PC-9 (cell line): ENCODE measurements around the gene JUND. TPM values are rescaled to one million over a fixed set of nuclear protein-coding genes. Genes with fewer than 3 reads are reported as not detected.

Source experiments
- BruUV-seq: library from RNA; stranded (reverse); fragments of 400-500 nt; replicated peaks from 2 replicates; lab custom pipeline; 2021; lab: Mats Ljungman, UMichigan
- CTCF ChIA-PET: fragments of 300-600 bp; sonication (Branson Sonifier 250); formaldehyde crosslinking; loops from one replicate; lab custom pipeline; 2022; ENCODE audit warnings: antibody characterized with exemption; lab: Charles Lee
- POLR2A ChIA-PET: fragments of 300-600 bp; sonication (Branson Sonifier 250); formaldehyde crosslinking; loops from one replicate; lab custom pipeline; 2022; ENCODE audit warnings: antibody characterized with exemption; ENCODE audit not compliant: unreplicated experiment; lab: Charles Lee
- DNase-seq, 2 experiments: peaks; one replicate each; pipeline versions ENCODE4 v3.0.0 to v3.0.0-alpha.2; 2015 to 2022; ENCODE audit warnings: mixed read lengths in 1 of 2
- H2AFZ ChIP-seq: fragments of 200-600 bp; sonication (generic); 2 replicates; pipeline ENCODE4 v1.8.1; 2017; ENCODE audit warnings: antibody characterized with exemption
- H3F3A ChIP-seq: fragments of 200-600 bp; sonication (generic); 2 replicates; pipeline ENCODE4 v1.8.1; 2017; ENCODE audit warnings: antibody characterized with exemption, mild to moderate bottlenecking, low read depth; ENCODE audit not compliant: insufficient read depth
- H3K27ac ChIP-seq: fragments of 200-600 bp; sonication (generic); 2 replicates; pipeline ENCODE4 v1.6.1; 2016; ENCODE audit warnings: mixed run types
- H3K27me3 ChIP-seq: fragments of 200-600 bp; sonication (generic); 2 replicates; pipeline ENCODE4 v1.6.1; 2016; ENCODE audit warnings: low read depth, mixed run types; ENCODE audit not compliant: insufficient read depth
- H3K36me3 ChIP-seq: fragments of 200-600 bp; sonication (generic); 2 replicates; pipeline ENCODE4 v1.6.1; 2016; ENCODE audit warnings: low read depth, mixed run types
- H3K4me1 ChIP-seq: fragments of 200-600 bp; sonication (generic); replicated peaks from 2 replicates; pipeline ENCODE4 v1.6.1; 2016; ENCODE audit warnings: mixed run types; ENCODE audit not compliant: insufficient read depth
- H3K4me2 ChIP-seq: fragments of 200-600 bp; sonication (generic); 2 replicates; pipeline ENCODE4 v1.6.1; 2017; ENCODE audit warnings: mixed run types
- H3K4me3 ChIP-seq: fragments of 200-600 bp; sonication (generic); 2 replicates; pipeline ENCODE4 v1.6.1; 2016; ENCODE audit warnings: mixed run types
- H3K79me2 ChIP-seq: fragments of 200-600 bp; sonication (generic); 2 replicates; pipeline ENCODE4 v1.6.1; 2017; ENCODE audit warnings: low read depth, mixed run types
- H3K9me2 ChIP-seq: fragments of 200-600 bp; sonication (generic); 2 replicates; pipeline ENCODE4 v1.8.1; 2017; ENCODE audit warnings: mild to moderate bottlenecking; ENCODE audit not compliant: insufficient read depth
- H3K9me3 ChIP-seq: fragments of 200-600 bp; sonication (generic); 2 replicates; pipeline ENCODE4 v1.8.1; 2016; ENCODE audit warnings: low read depth; ENCODE audit not compliant: insufficient read depth
- H4K20me1 ChIP-seq: fragments of 200-600 bp; sonication (generic); 2 replicates; pipeline ENCODE4 v1.8.1; 2017; ENCODE audit not compliant: insufficient read depth
- CTCF ChIP-seq: fragments of 200-600 bp; sonication (generic); conservative IDR thresholded peaks from 2 replicates; pipeline ENCODE4 v1.6.1; 2017; ENCODE audit warnings: mixed run types, antibody characterized with exemption, mild to moderate bottlenecking, moderate library complexity
- EZH2 ChIP-seq: fragments of 200-600 bp; sonication (generic); IDR thresholded peaks from 2 replicates; pipeline ENCODE4 v1.8.0; 2017; ENCODE audit warnings: antibody characterized with exemption, low read depth
- intact Hi-C: fragments of 100-400 bp; cut with micrococcal nuclease; formaldehyde crosslinking; loops from one replicate; pipeline ENCODE4 v1.10.0; 2022; ENCODE audit not compliant: unreplicated experiment
- total RNA-seq: library from RNA; stranded (reverse); gene quantifications from 2 replicates; pipeline ENCODE4 v1.2.3, GENCODE V29; 2021

The JUND gene
- total RNA-seq, 1 experiment from 2014 or later, result 115 TPM

- peak overlapping the region; percentile 91 for H3K4me2 ChIP-seq
- H3K36me3 ChIP-seq, result no peaks in the 10 kb centered on the region
- H2AFZ ChIP-seq, result no peak overlapping the region
- H3F3A ChIP-seq, result peaks cover 48% of the 10 kb centered on the region
- peaks cover 13% of the 10 kb centered on the region for H3K4me1 ChIP-seq
- TF ChIP-seq CTCF (no peak), EZH2 (no peak)
- ChIA-PET POLR2A (no interaction called here), CTCF (no interaction called here)
- H3K9me2 ChIP-seq, result no peaks in the 10 kb centered on the region
- H4K20me1 ChIP-seq, result no peaks in the 10 kb centered on the region
- DNase-seq, result no peak
- no peaks in the 10 kb centered on the region for H3K79me2 ChIP-seq
- H3K9me3 ChIP-seq, result no peaks in the 10 kb centered on the region
- H3K27me3 ChIP-seq, result no peaks in the 10 kb centered on the region
- no peak overlapping the region for H3K27ac ChIP-seq
- H3K4me3 ChIP-seq, result no peak overlapping the region
- intact Hi-C loops, result no loop called here
- BruUV-seq, result no TSS peak
Measured at GRCh38 chr19:18291019-18291524, 9.7 kb upstream of the JUND start.

GRCh38 chr19:18290302-18291018, 9.0 kb upstream of the JUND start:
- no peak overlapping the region for H3K4me2 ChIP-seq
- BruUV-seq, result no TSS peak
- peaks cover 54% of the 10 kb centered on the region for H3F3A ChIP-seq
- ChIA-PET CTCF (no interaction called here), POLR2A (no interaction called here)
- H3K4me1 ChIP-seq, result peaks cover 13% of the 10 kb centered on the region
- intact Hi-C loops, result no loop called here
- no peak overlapping the region for H3K27ac ChIP-seq
- H3K9me2 ChIP-seq, result no peaks in the 10 kb centered on the region
- H3K27me3 ChIP-seq, result no peaks in the 10 kb centered on the region
- no peaks in the 10 kb centered on the region for H3K9me3 ChIP-seq
- no peak for TF ChIP-seq EZH2
- TF ChIP-seq CTCF, result no peak
- H3K79me2 ChIP-seq, result no peaks in the 10 kb centered on the region
- no peak overlapping the region for H2AFZ ChIP-seq
- H3K36me3 ChIP-seq, result no peaks in the 10 kb centered on the region
- H4K20me1 ChIP-seq, result no peaks in the 10 kb centered on the region
- H3K4me3 ChIP-seq, result no peak overlapping the region
- no peak for DNase-seq

GRCh38 chr19:18289471-18290301, 8.3 kb upstream of the JUND start:
- H3K36me3 ChIP-seq, result no peaks in the 10 kb centered on the region
- H3K4me3 ChIP-seq, result no peak overlapping the region
- TF ChIP-seq CTCF, result no peak
- ChIA-PET POLR2A (no interaction called here), CTCF (no interaction called here)
- H3K79me2 ChIP-seq, result no peaks in the 10 kb centered on the region
- no peaks in the 10 kb centered on the region for H3K9me2 ChIP-seq
- no peak for DNase-seq
- intact Hi-C loops, result no loop called here
- no peak overlapping the region for H3K4me2 ChIP-seq
- peaks cover 13% of the 10 kb centered on the region for H3K4me1 ChIP-seq
- H3K9me3 ChIP-seq, result no peaks in the 10 kb centered on the region
- no peaks in the 10 kb centered on the region for H3K27me3 ChIP-seq
- BruUV-seq, result no TSS peak
- H4K20me1 ChIP-seq, result no peaks in the 10 kb centered on the region
- H3K27ac ChIP-seq, result no peak overlapping the region
- no peak overlapping the region for H2AFZ ChIP-seq
- peaks cover 62% of the 10 kb centered on the region for H3F3A ChIP-seq
